ENCODE data around the gene ITFG1. TPM values are rescaled to one million over a fixed set of nuclear protein-coding genes. Genes with fewer than 3 reads are reported as not detected.

ITFG1 gene
- total RNA-seq, 1 experiment from 2014 or later: 18.0 TPM

- no peak overlapping the region for H3K18ac ChIP-seq (ENCODE audit: insufficient read length, low read depth, low read length)
- no peaks in the 10 kb centered on the region for H3K79me2 ChIP-seq (ENCODE audit: insufficient read depth, low read length)
- H2BK12ac ChIP-seq (ENCODE audit: insufficient read length, low read depth, low read length): no peak overlapping the region
- no peak overlapping the region for H3K14ac ChIP-seq (ENCODE audit: insufficient read depth, low read length)
- no peak for DNase-seq
- no peaks in the 10 kb centered on the region for H3K4me1 ChIP-seq (ENCODE audit: insufficient read depth, low read length)
- H2AFZ ChIP-seq (ENCODE audit: low read length): no peak overlapping the region
- H4K91ac ChIP-seq (ENCODE audit: insufficient read length, low read depth, low read length): no peak overlapping the region
- no peaks in the 10 kb centered on the region for H3K36me3 Mint-ChIP-seq (ENCODE audit: insufficient read depth in 1 of 3, low read depth in 3 of 3)
- H4K8ac ChIP-seq (replicated peaks; ENCODE audit: insufficient read length, low read depth, low read length): no peak overlapping the region
- H3K9me3 ChIP-seq (ENCODE audit: control insufficient read depth, low read depth, low read length): no peaks in the 10 kb centered on the region
- no peak overlapping the region for H4K5ac ChIP-seq (ENCODE audit: insufficient read length, low read depth, low read length)
- H3K4me1 Mint-ChIP-seq: no peaks in the 10 kb centered on the region
- no peak overlapping the region for H2BK20ac ChIP-seq (ENCODE audit: low read depth, low read length, poor library complexity, severe bottlenecking)
- no peak overlapping the region for H3K4me2 ChIP-seq (ENCODE audit: insufficient read depth, insufficient read length, low read length)
- H3T11ph ChIP-seq (ENCODE audit: low read length): no peak overlapping the region
- H3K27ac Mint-ChIP-seq: no peak overlapping the region
- no peak overlapping the region for H2BK5ac ChIP-seq (ENCODE audit: insufficient read length, low read length)
- no peak overlapping the region for H3K56ac ChIP-seq (ENCODE audit: insufficient read length, low read depth, low read length)
- no peak overlapping the region for H2AK5ac ChIP-seq (ENCODE audit: insufficient read length, low read length)
- no peaks in the 10 kb centered on the region for H3K27me3 ChIP-seq (ENCODE audit: insufficient read depth, low read length)
- WGBS (ENCODE audit: extremely low coverage, insufficient read length, low lambda C conversion rate): no CpG with 5 or more reads among the region's 1 CpG
- no peaks in the 10 kb centered on the region for H3K23me2 ChIP-seq (ENCODE audit: insufficient read length, low read depth, low read length, poor library complexity, severe bottlenecking)
- no peak overlapping the region for H3K9ac ChIP-seq (ENCODE audit: extremely low read depth, insufficient read length, low read length)
- no peaks in the 10 kb centered on the region for H4K20me1 ChIP-seq (ENCODE audit: control insufficient read depth, insufficient read depth, insufficient read length)
- no peak overlapping the region for H2BK15ac ChIP-seq (ENCODE audit: low read depth, low read length)
- no peaks in the 10 kb centered on the region for H3K9me3 Mint-ChIP-seq
- no peak overlapping the region for H3K27ac ChIP-seq (ENCODE audit: insufficient read length, low read depth, low read length)
- no peaks in the 10 kb centered on the region for H3K79me1 ChIP-seq (ENCODE audit: insufficient read depth, low read depth, low read length, poor library complexity, severe bottlenecking)
- H3K4ac ChIP-seq (ENCODE audit: low read depth, low read length): no peak overlapping the region
- H3K27me3 Mint-ChIP-seq (ENCODE audit: low read depth): no peaks in the 10 kb centered on the region
- H3K4me3 Mint-ChIP-seq: no peak overlapping the region
- TF ChIP-seq CTCF (conservative IDR thresholded peaks at IDR 0.05): no peak
- H3K23ac ChIP-seq (ENCODE audit: insufficient read length, low read depth, low read length): no peak overlapping the region
- no peak overlapping the region for H2BK120ac ChIP-seq (ENCODE audit: low read depth, low read length, poor library complexity, severe bottlenecking)
These were observed 184.3 kb downstream of the ITFG1 start for GRCh38 chr16:47276522-47276921.
